GM23248 (cell line): ENCODE results near the gene CACHD1.

Source experiments
- EZH2 ChIP-seq: fragments of 200-600 bp; sonication (generic); IDR thresholded peaks from 2 replicates; pipeline ENCODE4 v1.6.1; 2018; ENCODE audit warnings: antibody characterized with exemption, mild to moderate bottlenecking; ENCODE audit not compliant: insufficient read depth, poor library complexity, severe bottlenecking
- EZH2phosphoT487 ChIP-seq: fragments of 200-600 bp; sonication (generic); IDR thresholded peaks from 2 replicates; pipeline ENCODE4 v1.6.1; 2018; ENCODE audit warnings: antibody characterized with exemption, moderate library complexity, mild to moderate bottlenecking, low read depth; ENCODE audit not compliant: insufficient read depth

DNA sequence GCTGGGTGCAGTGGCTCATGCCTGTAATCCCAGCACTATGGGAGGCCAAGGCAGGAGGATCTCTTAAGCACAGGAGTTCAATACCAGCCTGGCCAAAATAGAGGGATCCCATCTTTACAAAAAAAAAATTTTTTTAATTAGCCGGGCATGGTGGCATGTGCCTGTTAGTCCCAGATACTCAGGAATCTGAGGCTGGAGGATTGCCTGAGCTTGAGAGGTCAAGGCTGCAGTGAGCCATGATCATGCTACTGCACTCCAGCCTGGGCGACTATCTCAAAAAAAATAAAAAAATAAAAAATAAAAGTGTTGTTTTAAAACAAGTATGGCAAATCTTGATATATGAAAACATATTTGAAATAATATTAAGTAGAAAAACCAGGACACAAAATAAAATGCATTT is 44.4 kb upstream of the CACHD1 start:
- TF ChIP-seq EZH2 (no peak), EZH2phosphoT487 (no peak)
